ENCODE results near the gene HOXC4. TPM values are rescaled to one million over a fixed set of nuclear protein-coding genes. Genes with fewer than 3 reads are reported as not detected.

HOXC4 gene
- polyA plus RNA-seq, 1 experiment: not detected

DNA sequence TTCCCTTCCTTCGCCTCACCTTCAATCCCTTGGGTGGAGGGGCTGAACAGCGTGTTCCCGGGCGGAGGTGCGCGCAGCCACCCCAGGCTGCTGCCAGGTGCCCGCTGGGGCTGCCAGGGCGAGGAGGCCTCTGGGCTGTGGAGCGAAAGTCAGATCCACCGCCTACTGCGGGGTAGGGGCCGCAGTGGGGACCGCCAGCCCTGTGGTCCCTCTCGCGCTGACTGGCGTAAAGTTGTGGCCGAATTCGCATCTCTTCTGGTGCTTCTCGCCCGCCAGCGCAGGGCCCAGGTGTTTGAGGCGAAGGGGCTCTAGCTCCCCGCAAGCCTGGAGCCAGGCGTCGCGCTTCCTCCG, 6.9 kb upstream of the HOXC4 start:
- H3K4me3 ChIP-seq (ENCODE audit: low read depth, low read length): no peak overlapping the region
- peaks cover 79% of the 10 kb centered on the region for H3K27me3 ChIP-seq (ENCODE audit: control insufficient read depth, insufficient read depth, low read length)
- POLR2A ChIA-PET: no interaction called here
- no peak overlapping the region for H3K27ac ChIP-seq (ENCODE audit: low read depth, low read length)
- CTCF ChIA-PET: no interaction called here
- no peak for DNase-seq (ENCODE audit: low read depth, low spot score)
- TF ChIP-seq, protein P1, sequence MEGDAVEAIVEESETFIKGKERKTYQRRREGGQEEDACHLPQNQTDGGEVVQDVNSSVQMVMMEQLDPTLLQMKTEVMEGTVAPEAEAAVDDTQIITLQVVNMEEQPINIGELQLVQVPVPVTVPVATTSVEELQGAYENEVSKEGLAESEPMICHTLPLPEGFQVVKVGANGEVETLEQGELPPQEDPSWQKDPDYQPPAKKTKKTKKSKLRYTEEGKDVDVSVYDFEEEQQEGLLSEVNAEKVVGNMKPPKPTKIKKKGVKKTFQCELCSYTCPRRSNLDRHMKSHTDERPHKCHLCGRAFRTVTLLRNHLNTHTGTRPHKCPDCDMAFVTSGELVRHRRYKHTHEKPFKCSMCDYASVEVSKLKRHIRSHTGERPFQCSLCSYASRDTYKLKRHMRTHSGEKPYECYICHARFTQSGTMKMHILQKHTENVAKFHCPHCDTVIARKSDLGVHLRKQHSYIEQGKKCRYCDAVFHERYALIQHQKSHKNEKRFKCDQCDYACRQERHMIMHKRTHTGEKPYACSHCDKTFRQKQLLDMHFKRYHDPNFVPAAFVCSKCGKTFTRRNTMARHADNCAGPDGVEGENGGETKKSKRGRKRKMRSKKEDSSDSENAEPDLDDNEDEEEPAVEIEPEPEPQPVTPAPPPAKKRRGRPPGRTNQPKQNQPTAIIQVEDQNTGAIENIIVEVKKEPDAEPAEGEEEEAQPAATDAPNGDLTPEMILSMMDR (IDR thresholded peaks at IDR 0.05; ENCODE audit: low read depth, low read length): no peak
- peaks cover 5% of the 10 kb centered on the region; the same call in 1 of the 2 replicates for H3K9me3 ChIP-seq (ENCODE audit: control insufficient read depth, insufficient read depth, low read length)

DNA sequence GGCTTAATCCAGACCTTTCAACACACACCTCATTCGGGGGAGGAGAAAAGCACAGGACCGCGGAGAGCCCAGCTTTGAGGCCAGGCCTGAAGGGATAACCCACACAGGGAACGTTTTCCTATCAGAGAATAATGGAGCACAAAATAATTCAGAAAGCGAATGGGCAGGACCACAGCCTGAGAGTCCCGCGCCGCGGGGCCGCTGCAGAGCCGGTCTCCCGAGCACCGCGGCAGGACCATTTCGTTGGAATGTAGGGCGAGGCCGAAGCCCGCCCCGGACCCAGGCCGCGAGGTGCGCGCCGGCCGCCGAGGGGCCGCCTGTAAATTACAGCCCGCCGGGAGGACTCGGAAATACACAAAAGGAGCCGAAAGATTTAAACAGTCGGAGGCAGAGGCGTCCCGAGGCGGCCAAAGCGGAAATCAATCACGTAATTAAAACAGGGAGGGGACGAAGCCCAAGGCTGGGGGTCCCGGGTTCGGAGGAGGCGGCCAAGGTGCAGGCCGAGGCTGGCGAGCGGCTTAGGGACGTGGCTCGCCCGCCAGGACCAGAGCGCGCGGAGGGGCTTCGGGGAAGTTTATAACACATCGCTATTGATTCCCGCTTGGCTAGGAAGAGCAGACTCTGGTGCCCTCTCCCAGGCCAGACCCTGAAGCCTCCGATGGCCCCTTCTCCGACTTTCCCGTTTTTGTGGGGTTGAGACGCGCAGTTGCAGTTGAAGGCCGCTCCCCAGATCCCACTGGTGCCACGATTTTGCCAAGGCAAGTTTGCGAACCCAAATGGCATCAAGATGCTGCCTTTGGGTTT, 6.3 kb upstream of the HOXC4 start:
- no peak overlapping the region for H3K27ac ChIP-seq (ENCODE audit: low read depth, low read length)
- TF ChIP-seq, protein P1 (IDR thresholded peaks at IDR 0.05; ENCODE audit: low read depth, low read length): no peak
- POLR2A ChIA-PET: no interaction called here
- H3K9me3 ChIP-seq (ENCODE audit: control insufficient read depth, insufficient read depth, low read length): peaks cover 5% of the 10 kb centered on the region; the same call in 1 of the 2 replicates
- H3K27me3 ChIP-seq (ENCODE audit: control insufficient read depth, insufficient read depth, low read length): peaks cover 85% of the 10 kb centered on the region
- no peak for DNase-seq (ENCODE audit: low read depth, low spot score)
- CTCF ChIA-PET: no interaction called here
- no peak overlapping the region for H3K4me3 ChIP-seq (ENCODE audit: low read depth, low read length)

DNA sequence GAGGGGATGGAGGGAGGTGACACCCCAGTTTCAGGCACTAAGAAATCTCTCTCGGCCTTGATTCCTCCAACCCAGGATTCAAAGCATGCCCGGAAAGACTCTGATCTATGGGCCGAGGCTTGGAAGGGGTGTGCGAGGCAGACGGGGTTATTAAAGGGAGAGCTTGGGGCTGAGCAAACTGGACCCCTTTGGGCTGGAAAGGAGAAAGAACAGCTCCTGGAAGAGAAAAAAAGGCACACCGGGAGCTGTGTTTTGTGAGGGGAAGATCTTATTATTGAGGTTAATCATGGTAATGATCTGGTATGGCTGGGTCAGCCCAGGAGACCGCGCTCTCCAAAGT, 5.7 kb upstream of the HOXC4 start:
- H3K9me3 ChIP-seq (ENCODE audit: control insufficient read depth, insufficient read depth, low read length): peaks cover 5% of the 10 kb centered on the region; the same call in 1 of the 2 replicates
- ChIA-PET CTCF (no interaction called here), POLR2A (no interaction called here)
- H3K27ac ChIP-seq (ENCODE audit: low read depth, low read length): no peak overlapping the region
- no peak overlapping the region for H3K4me3 ChIP-seq (ENCODE audit: low read depth, low read length)
- TF ChIP-seq, protein P1 (IDR thresholded peaks at IDR 0.05; ENCODE audit: low read depth, low read length): no peak
- H3K27me3 ChIP-seq (ENCODE audit: control insufficient read depth, insufficient read depth, low read length): peaks cover 86% of the 10 kb centered on the region
- DNase-seq (ENCODE audit: low read depth, low spot score): no peak

DNA sequence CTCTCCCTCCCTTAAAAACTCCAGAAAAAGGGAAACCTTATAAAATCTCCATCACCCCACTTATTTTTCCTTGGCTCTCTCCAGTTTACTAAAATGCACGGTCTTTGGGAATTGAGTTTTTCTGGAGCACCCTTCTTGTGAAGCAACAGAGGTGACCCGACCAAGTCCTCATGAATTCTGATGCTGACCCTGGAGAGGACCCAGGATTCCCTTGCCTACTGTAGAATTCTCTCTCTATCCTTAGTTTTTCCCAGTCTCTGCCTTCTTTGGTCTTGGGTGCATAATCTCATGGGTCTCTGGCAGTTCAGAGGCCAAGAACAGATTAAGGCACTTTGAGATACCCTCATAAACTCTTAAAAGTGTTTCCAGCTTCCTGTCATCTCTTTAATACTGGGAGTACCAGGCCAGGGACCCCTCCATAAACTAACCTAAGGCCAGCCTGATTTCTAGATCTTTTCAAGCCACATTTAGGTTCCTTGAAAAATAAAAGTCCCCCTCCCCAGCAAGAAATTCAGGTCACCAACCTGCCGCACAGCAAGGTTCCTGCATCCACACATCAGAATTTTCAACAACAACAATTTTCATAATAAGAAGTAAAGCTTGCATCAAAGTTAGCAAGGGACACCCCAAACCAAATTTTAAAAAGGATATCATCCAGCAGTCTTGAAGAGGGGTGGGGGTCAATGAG, 5.1 kb upstream of the HOXC4 start:
- no peak for DNase-seq (ENCODE audit: low read depth, low spot score)
- H3K27me3 ChIP-seq (ENCODE audit: control insufficient read depth, insufficient read depth, low read length): peaks cover 90% of the 10 kb centered on the region
- ChIA-PET CTCF (no interaction called here), POLR2A (no interaction called here)
- no peak overlapping the region for H3K4me3 ChIP-seq (ENCODE audit: low read depth, low read length)
- TF ChIP-seq, protein P1 (IDR thresholded peaks at IDR 0.05; ENCODE audit: low read depth, low read length): no peak
- no peak overlapping the region for H3K27ac ChIP-seq (ENCODE audit: low read depth, low read length)
- H3K9me3 ChIP-seq (ENCODE audit: control insufficient read depth, insufficient read depth, low read length): peaks cover 5% of the 10 kb centered on the region; the same call in 1 of the 2 replicates

DNA sequence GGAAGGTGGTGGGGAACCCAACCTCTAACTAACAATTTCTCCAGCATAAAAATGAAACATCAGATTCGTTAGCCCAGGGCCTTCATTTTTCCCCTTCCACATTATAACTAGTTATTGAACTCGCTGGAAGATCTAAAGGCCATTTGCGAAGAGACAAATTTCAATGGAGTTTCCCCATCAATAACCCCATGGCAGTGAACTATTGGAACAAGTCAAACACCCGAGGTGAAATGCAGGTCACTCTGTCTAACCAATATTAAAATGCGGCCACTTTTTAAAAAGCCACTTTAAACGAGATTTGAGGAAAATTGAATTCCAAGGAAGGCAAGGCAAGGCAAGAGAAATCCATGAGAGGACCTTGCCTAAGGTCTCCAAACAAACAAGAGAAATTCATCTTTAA, 4.5 kb upstream of the HOXC4 start:
- peaks cover 93% of the 10 kb centered on the region for H3K27me3 ChIP-seq (ENCODE audit: control insufficient read depth, insufficient read depth, low read length)
- no peak for DNase-seq (ENCODE audit: low read depth, low spot score)
- H3K4me3 ChIP-seq (ENCODE audit: low read depth, low read length): no peak overlapping the region
- TF ChIP-seq, protein P1 (IDR thresholded peaks at IDR 0.05; ENCODE audit: low read depth, low read length): no peak
- ChIA-PET CTCF (no interaction called here), POLR2A (no interaction called here)
- peaks cover 5% of the 10 kb centered on the region; the same call in 1 of the 2 replicates for H3K9me3 ChIP-seq (ENCODE audit: control insufficient read depth, insufficient read depth, low read length)
- H3K27ac ChIP-seq (ENCODE audit: low read depth, low read length): no peak overlapping the region
